Measurements from ENCODE around the gene ATP8A2. TPM values are rescaled to one million over a fixed set of nuclear protein-coding genes. Genes with fewer than 3 reads are reported as not detected.

Gene ATP8A2
- total RNA-seq, 1 donor from 2014 or later: not detected

DNA sequence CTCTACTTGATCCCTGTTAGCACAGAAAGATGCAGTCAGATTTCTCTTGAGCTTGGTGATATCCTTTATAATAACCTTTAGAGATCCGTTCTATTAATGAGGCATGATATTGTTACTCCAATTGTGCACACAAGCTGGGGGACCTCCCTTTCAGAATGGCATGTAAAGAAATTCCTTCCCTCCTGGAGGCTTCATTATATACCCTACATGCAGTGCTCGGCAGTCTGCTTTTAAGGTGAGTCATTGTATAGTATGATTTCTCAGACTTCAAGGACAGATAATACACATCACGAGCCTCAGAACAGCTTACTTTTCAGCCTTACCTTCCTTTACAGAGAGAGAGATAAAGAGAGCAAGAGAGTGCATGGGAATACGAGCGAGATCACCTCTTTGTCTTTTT lies 261.3 kb downstream of the ATP8A2 start:
- no peak for ATAC-seq

DNA sequence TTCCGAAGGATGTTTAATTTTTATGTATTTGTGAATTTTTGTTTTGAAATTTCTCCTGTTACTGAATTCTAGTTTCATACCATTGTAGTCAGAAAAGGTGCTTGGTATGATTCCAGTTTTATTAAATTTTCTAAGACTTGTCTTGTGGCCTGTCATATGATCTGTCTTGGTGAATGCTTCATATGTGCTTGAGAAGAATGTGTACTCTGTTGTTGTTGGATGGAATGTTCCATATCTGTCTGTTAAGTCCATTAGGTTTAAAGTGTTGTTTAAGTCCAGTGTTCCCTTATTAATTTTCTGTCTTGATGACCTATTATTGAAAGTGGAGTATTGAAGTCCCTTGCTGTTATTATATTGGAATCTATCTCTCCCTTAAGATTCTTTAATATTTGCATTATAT lies 273.9 kb downstream of the ATP8A2 start:
- no peak for ATAC-seq

DNA sequence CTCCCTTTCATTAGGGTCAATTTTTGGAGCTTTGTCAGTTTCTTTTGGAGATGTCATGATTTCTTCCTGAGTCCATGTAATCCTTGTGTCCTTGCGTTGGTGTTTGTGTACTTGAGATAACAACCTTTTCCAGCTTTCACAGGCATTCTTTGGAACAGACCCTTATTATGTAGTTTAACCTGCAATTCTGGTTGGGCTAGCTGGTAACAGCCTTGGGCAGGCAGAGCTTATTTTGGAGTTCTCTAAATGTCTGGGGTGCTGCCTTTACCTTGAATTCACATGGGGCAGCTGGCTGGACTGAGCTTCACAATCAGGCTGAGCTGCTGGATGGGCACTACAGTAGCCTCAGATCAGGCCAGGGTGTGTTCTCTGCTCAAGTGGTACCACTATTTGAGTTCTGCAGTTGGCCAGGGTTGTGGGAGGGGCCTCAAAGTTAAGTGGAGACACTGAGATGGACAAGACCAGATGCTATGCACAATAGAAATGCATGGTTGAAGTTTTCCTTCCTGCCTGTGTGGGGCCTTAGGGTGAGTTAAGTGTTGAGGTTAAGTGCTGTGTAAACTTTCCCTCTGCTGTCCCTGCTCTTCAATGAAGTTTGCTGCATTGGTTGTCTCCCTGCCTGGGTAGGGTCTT lies 277.3 kb downstream of the ATP8A2 start:
- no peak for ATAC-seq

DNA sequence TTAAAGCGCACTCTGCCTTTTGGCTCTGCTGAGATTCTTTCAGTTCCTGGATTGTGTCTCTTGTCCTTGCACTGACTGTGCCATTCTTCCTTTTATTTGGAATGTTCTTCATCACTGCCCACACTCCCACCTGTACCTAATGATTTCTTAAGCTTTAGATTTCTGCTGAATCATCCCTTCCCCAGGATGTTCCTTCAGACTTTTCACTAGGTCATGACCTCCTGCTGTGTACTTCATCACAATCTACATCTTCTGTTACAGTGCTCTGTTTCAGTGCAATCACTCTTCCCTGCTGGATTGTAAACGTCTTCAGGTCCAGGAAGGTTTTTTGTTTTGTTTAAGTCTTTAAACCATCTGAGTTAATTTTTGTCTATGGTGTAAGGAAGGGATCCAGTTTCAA lies 281.0 kb downstream of the ATP8A2 start:
- no peak for ATAC-seq

DNA sequence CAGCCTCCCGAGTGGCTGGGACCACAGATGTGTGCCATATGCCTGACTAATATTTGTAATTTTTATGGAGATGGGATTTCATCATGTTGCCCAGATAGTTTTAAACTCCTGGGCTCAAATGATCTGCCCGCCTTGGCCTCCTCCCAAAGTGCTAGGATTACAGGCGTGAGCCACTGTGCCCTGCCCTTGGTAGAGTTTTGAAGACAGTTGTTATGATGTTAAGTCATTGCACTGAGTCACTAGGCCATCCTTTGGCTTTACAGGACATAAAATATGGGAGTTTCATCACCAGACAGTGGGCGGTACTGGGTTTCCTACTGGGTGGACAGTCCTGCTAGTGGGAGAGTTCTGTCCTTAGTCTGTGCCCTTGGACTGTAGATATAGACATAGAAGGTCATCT lies 282.5 kb downstream of the ATP8A2 start:
- ATAC-seq: no peak

DNA sequence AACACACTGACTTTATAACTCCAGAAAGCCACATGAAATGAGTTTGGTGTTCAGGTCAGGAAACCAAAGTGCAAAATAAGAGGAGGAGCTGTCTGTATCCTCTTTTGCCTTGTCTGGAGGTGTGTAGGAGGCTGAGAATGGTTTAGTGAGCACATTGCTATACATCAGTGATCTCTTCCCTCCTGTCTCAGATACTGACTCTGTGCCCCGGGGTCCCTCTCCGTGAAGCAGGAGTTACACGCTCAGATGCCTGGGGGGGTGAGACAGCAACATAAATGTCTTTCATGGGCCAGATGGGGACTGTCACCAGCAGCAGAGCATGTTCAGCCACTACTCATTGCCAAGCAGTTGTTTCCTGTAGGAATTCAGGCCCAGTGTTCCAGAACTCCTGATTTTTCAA lies 285.4 kb downstream of the ATP8A2 start:
- no peak for ATAC-seq

DNA sequence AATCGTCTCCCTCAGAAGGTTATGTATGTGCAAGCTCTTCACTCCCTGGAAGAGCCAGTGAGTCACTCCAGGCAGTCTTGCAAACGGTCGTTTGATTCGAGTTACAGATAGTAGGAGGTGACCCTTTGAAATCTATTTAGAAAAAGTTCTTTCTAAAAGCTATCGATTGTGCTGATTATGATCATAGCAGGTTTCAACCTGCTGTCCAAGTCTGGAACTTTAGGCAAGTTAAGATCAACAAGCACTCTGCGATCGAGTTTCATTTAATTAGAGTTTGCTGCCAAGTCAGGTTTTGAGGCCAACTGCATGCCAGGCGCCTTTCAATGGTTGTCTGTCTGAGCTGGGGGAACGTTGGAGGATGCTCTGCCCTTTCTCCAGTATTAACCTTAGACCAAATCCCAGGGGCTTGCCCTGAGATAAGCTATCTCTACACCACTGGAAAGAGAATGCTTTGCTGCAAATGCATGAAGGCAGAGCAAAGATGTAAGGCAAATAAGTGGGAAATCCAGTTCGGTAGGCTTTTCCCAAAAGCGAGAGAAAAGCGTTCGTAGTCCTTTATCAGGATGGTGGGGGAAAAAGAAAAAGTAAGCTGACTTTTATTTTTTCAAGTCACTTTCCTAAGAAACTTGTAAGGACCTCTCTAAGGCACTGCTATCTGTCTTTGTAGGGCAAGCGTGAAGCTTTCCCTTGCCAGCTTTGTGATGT lies 287.5 kb downstream of the ATP8A2 start:
- no peak for ATAC-seq

DNA sequence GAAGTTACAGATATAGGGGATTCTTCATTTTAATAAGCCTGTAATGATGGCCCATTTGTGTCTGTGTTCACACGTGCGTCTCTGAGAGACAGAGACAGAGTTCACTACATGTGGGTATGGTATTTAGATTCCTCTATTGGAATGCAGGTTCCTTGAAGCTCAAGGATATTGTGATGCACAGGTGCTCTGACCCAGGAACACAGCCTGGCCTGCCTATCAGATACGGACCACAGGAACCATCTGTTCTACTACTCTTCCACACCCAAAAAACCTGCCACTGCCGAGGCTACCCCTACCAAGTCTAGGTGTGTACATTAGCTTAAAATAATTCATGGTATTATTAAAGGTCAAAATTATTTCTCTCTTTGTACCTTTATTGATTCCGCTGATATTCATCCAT lies 289.2 kb downstream of the ATP8A2 start:
- no peak for ATAC-seq

DNA sequence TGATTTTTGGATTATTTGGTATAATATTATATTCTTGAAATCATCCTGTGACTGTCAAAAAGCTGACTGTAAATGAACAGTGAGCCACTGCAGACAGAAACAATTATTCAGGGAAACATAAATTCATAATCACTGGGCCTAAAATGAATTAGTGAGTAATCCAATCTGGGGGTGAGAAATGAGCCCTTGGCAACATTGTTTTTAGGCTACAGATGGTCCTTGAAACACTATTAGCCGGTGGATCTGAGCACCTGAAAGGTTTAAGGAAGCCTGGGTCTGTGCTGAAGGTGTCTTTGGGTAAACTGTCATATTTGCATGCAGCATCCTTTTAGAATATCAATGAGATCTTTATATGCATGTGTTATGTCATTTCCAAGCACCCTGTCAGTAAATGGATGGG lies 290.7 kb downstream of the ATP8A2 start:
- ATAC-seq: no peak

DNA sequence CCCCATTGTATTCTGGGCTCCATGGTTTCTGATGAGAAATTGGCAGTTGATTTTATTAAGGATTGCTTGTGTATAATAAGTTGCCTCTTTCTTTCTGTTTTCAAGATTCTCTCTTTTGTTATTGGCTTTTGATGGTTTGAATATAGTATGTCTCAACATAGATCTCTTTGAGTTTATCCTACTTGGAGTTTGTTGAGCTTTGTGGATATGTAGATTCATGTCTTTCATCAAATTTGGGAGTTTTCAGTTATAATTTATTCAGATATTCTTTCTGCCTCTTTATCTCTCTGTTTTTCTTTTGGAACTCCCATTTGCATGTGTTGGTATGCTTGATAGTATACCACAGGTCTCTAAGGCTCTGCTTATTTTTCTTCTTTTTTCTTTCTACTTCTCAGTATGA lies 296.6 kb downstream of the ATP8A2 start:
- no peak for ATAC-seq

DNA sequence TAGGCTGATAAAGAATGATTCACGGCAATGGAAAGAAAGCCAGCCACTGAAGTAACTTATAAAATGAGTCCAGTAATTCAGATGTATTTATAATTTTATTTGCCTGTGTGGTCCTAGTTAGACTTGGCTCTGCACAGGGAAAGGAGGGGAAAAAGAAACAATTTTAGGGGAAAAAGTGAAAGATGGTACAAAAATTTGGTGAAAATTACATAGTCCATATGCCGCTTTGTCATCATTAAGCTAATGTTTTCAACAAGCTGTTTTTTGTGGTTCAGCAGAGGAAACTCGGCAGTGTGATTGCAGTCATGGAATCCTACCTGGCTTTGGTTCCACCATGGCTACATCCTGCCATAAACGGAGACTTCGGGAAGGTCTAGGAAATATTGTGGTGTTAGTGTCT lies 301.9 kb downstream of the ATP8A2 start:
- ATAC-seq: no peak

DNA sequence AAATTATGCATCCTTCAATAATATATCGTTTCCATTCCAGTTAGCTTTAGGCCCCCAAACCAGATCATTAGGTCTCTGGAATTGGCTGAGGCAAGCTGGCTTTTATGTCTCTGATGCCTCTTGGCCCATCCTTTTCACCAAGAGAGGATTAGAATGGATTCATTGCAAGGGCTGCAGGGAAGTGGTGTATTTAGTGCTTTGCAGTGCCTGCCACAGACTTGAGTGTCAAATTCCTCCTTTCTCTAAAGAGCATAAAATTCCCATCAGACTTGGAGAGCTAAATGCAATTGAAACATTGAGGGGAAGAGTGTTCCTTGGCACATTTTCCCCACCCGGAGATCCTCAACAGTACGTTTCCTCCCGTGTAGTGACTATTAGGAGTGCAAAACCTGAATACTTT lies 302.6 kb downstream of the ATP8A2 start:
- no peak for ATAC-seq

DNA sequence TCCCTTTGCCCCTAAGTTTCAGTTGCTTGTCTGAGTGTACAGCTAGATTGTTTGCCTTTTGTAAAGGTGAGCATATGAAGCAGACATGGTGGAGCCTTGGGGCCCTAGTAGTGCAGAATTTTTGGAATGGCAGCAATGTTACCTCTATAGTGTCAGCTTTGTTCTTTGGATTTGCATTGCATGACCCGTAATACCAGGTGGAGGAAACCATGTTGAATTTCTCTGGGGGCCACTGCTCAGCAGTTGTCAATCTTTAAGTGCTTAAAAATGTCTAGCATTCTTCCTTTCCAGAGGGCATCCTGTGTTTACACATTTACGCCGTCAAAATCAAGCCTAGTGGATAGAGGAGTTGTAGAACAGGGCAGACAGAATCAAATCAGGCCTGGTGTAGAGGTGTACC lies 303.3 kb downstream of the ATP8A2 start:
- no peak for ATAC-seq

DNA sequence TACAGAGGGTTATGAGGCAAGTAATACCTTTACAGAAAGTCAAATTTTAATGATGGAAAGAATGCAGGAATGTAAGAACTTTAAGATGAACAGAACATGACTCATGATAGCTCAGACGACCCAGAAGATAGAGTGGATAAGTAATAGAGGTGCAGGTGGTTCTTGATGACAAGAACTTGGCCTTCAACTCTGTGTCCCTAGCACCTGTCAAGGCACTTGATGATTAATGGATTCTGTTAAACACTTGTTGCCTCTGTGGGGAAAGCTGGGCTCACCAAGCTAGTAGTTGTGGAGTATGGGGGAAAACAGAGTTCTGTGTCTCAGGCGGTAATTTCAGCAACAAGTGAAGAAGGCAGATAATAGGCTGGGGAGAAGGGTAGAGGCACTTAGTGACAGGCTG lies 306.2 kb downstream of the ATP8A2 start:
- no peak for ATAC-seq

DNA sequence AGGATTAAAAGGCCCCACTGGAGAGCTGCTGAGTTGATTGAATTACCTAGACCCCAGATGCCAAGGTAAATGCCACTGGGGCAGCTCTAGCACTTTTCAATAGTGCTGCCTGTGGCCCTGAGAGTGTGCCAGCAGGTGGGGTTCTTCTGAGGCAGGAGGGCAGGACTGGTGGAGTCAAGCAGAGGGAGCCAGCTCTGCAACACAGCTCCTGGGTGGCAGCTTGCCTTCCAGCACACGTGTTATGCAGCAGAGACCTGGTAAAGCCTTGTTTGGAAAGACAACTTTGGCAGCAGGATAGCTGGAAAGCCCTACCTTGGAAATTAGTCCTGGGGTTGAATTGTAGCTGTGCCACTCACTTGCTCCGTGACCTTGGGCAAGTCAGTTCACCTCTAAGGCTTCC lies 306.6 kb downstream of the ATP8A2 start:
- ATAC-seq: no peak

DNA sequence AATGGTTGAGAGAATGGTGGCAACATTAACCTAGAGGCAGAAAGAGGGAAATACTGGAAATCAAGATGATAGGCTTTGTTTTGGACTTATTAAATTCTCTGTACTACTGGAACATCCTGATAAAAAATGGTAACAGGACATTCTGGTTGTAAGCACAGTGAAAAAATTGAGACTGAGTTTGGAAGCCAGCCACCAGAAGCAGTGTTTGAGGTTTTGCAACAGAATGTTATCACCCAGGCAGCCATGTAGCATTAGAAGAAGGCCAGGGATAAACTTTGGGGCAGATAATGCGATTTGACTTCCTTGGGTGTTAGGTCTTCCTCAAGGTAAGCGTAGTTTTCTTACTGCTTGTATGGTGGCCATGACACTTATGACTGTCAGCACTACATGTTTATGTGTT lies 307.4 kb downstream of the ATP8A2 start:
- ATAC-seq: no peak

DNA sequence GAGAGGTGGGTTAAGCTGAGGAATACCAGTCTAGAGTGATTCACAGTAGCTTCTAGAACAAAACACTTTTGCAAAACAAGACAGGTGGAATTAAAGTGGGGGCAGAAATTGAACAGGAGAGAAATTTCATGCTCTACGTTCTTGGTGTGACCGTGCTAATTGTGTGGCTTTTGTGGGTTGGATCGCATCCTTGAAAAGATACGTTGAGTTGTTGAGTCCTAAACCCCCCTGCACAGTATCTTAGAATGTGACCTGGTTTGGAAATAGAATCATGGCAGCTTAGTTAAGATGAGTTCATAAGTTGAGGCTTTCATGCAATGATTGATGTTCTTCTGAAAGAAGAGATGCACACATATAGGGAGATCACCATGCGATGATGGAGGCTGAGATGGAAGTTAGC lies 308.2 kb downstream of the ATP8A2 start:
- no peak for ATAC-seq

DNA sequence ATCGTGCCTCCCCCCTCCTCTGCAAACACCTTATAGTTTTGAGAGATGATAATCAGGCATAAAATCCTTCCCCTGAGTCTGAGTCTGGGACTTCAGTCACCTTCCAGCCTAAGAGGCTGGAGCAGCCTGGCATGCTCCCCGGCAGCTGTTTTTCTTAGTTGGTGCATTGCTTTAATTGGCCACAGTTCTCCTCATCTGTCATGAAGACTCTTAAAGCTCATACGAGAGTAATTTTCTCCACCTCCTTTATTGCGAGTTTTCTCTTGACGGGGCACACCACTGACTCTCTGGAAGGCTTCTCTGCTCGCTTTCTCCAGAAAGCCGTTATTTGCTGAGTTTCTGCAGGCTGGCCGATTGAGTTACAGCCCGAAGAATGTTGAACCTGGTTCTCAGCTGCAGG lies 310.5 kb downstream of the ATP8A2 start:
- ATAC-seq: no peak

DNA sequence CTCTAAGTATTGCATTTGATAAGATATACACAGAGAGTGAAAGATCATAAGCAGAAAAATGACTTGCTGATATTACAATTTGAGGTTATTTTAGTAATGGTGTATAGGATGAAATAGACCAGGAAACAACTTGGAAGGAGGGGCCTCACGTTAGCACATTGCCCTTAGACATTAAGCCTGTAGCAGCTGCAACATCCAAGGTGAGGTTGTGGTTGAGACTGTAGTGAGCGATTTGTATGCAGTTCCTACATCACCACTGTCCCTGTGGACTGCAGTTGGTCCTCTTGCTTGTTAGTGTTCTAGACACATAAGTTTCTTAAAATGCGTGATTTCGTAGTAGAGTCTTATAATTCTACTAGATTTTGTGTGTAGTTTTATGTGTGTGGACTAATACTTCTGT lies 311.3 kb downstream of the ATP8A2 start:
- no peak for ATAC-seq

DNA sequence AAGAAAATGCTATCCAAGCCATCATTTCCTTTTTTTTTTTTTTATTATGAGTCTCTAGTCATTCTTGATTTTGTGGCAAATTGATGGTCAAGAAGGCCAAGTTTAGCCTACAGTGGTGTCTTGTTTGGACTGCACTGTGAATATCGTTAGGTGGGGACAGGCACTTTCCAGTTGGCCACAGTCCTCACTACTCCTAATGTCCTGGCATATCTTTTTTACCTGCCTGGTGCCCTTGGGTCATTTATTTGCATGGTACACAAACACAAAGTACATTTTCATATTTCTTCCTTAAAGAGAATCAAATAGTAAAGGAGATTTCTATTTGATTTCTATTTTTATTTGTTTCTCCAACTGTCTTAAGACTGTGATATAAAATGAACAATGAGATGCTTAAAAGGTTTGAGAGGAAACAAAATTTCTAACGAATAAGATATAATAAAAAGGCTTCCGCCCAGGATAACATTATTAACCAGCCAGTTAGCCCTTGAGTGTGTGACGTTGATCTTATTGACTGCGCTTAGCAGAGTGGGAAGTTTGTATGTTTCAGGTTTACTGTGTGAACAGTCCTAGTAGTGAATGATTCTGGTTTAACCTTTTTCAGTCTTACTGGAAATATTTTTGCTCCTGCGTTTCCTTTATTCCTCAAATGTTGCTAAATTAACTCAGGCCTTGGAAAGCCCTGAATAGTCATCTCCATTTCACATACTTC lies 312.0 kb downstream of the ATP8A2 start:
- no peak for ATAC-seq

DNA sequence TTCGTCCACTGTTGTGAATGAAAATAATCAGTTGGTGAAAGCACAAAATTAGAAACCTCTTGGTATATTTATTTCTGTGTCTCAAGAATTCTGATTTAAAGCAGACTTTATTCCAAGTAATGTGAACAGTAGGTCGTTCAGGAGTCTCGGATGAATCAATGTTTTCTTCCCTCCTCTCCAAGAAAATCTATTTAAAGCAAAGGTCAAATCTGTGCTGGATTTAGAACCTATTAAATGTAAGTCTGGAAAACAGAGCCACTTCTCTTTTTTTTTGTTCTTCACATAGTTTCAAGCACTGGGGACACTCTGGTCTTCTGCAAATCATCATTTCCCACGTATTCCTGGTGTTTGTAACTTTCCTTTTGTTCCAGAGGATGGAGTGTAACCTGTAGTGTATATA lies 312.7 kb downstream of the ATP8A2 start:
- ATAC-seq: no peak

DNA sequence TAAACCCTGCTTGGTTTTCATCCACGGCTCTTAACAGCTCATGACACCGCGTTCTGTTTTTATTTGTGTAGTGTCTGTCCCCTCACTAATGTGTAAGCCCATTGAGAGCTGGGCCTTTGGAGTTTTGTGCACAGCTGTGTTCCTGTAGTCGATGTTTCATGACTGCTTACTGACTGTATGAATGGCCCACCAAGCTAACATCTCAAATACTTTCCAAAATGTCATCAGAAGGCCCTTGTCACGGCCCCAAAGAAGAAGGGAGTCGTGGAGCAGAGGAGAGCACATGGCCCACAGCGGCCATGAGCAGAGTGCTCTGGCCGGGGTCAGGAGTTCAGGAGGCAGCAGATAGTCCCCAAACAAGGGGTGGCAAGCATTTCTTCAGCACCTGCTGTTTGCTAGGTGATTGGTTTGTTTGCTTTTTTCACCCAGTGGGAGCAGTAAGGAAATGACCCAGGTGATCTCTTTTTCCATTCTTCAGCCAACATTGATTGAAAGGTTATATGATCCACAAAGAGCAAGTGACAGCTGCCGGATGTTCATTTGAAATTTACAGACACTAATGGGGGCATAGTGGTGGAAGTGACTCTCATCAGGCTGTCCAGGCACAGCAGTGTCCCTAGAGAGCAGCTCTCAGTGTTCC lies 315.2 kb downstream of the ATP8A2 start:
- ATAC-seq: no peak

DNA sequence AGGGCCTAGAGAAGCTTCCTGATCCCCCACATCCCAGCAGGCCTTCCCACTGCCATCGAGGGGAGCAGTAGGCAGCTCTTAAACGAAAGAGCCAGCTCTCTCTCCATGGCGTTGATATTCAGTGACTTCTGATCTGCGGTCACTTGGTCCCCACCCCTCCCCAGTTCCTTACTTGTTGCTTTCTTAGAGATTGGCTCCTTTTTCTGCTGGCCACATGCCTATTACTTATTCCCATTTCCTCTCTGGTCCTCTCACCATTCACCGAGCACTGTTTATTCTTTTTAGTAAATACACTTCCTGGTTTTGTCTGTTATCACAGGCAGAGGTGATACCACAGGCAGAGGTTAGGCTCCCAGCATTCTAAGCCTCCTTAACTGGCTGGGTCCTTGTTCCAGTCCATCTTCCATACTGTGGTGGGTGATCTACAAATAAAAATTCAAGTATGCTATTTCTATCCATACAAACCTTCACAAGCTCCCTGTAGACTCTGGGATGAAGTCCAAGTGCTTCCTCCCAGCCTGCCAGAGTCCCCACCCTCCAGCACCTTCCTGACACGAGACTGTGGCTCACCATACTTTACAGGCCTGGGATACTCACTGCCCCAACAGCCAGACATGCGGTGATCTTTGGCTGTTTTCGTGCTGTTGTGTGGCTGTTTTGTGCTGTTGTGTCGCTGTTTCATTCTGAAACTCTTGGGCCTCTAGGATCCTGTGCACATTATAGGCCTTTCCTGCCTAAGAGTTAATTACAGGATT lies 315.9 kb downstream of the ATP8A2 start:
- ATAC-seq: no peak

Measured in esophagus mucosa (tissue), 1 donor.